SJSA1 (cell line): Measurements from ENCODE around the gene TFDP2. TPM values are rescaled to one million over a fixed set of nuclear protein-coding genes. Genes with fewer than 3 reads are reported as not detected.
"Not testable (repeated sequence)": the region's sequence is repeated elsewhere in the genome, so short reads cannot be mapped to it uniquely, and the experiment has no call there.

Experiments
- DNase-seq, 2 experiments: peaks; one replicate each; pipeline ENCODE4 v3.0.0-alpha.2; 2015 to 2020; ENCODE audit warnings: low spot score in 2 of 2, low read depth in 1 of 2
- H3K27ac ChIP-seq: fragments of 250-450 bp; sonication (Bioruptor Pico); 2 replicates; pipeline ENCODE4 v1.5.1; 2020; ENCODE audit warnings: mild to moderate bottlenecking, moderate library complexity
- H3K27me3 ChIP-seq: fragments of 250-450 bp; sonication (Bioruptor Pico); replicated peaks from 2 replicates; pipeline ENCODE4 v1.5.1; 2020; ENCODE audit warnings: mild to moderate bottlenecking, moderate library complexity
- H3K36me3 ChIP-seq: fragments of 250-450 bp; sonication (Bioruptor Pico); 2 replicates; pipeline ENCODE4 v1.5.1; 2020; ENCODE audit warnings: mild to moderate bottlenecking
- H3K4me1 ChIP-seq: fragments of 250-450 bp; sonication (Bioruptor Pico); replicated peaks from 2 replicates; pipeline ENCODE4 v1.6.1; 2021; ENCODE audit warnings: mild to moderate bottlenecking
- H3K4me3 ChIP-seq: fragments of 250-450 bp; sonication (Bioruptor Pico); 2 replicates; pipeline ENCODE4 v1.5.1; 2020; ENCODE audit warnings: mild to moderate bottlenecking
- H3K9me3 ChIP-seq: fragments of 250-450 bp; sonication (Bioruptor Pico); replicated peaks from 2 replicates; pipeline ENCODE4 v1.5.1; 2020; ENCODE audit warnings: mild to moderate bottlenecking
- total RNA-seq: library from RNA; depleted of rRNA; stranded (reverse); fragments of >200 nt; shearing (Covaris generic); gene quantifications from 2 replicates; pipeline ENCODE4 v1.2.3, GENCODE V29; 2014

Gene TFDP2
- total RNA-seq, 1 experiment from 2014 or later = 119 TPM

- Histone ChIP-seq H3K36me3 (peaks cover 81% of the 10 kb centered on the region), H3K27ac (no peak overlapping the region), H3K27me3 (no peaks in the 10 kb centered on the region), H3K4me1 (no peaks in the 10 kb centered on the region), H3K9me3 (no peaks in the 10 kb centered on the region), H3K4me3 (no peak overlapping the region)
- no peak for DNase-seq
These were observed 228.6 kb downstream of the TFDP2 start for GRCh38 chr3:141920701-141921100.

- no peak for DNase-seq
- no peak overlapping the region for H3K4me3 ChIP-seq
- H3K27ac ChIP-seq = no peak overlapping the region
- H3K9me3 ChIP-seq = no peaks in the 10 kb centered on the region
- H3K36me3 ChIP-seq = peaks cover 81% of the 10 kb centered on the region
- peaks cover 9% of the 10 kb centered on the region for H3K4me1 ChIP-seq
- H3K27me3 ChIP-seq = no peaks in the 10 kb centered on the region
These were observed 233.6 kb downstream of the TFDP2 start for GRCh38 chr3:141915766-141916165.

GRCh38 chr3:141915016-141915415 is 234.3 kb downstream of the TFDP2 start:
- H3K9me3 ChIP-seq = no peaks in the 10 kb centered on the region
- H3K4me1 ChIP-seq = peaks cover 9% of the 10 kb centered on the region
- H3K27ac ChIP-seq = no peak overlapping the region
- peaks cover 80% of the 10 kb centered on the region for H3K36me3 ChIP-seq
- no peak overlapping the region for H3K4me3 ChIP-seq
- DNase-seq = no peak
- no peaks in the 10 kb centered on the region for H3K27me3 ChIP-seq

GRCh38 chr3:141914311-141914710 is 235.0 kb downstream of the TFDP2 start:
- H3K4me1 ChIP-seq = peaks cover 9% of the 10 kb centered on the region
- H3K4me3 ChIP-seq = no peak overlapping the region
- H3K27me3 ChIP-seq = no peaks in the 10 kb centered on the region
- H3K9me3 ChIP-seq = no peaks in the 10 kb centered on the region
- H3K36me3 ChIP-seq = peaks cover 80% of the 10 kb centered on the region
- no peak overlapping the region for H3K27ac ChIP-seq
- no peak for DNase-seq

- no peaks in the 10 kb centered on the region for H3K27me3 ChIP-seq
- DNase-seq = peak in 1 of 2 experiments; percentile 47
- peaks cover 84% of the 10 kb centered on the region for H3K36me3 ChIP-seq
- H3K4me3 ChIP-seq = no peak overlapping the region
- no peak overlapping the region for H3K27ac ChIP-seq
- H3K9me3 ChIP-seq = no peaks in the 10 kb centered on the region
- H3K4me1 ChIP-seq = peaks cover 9% of the 10 kb centered on the region
These were observed 236.1 kb downstream of the TFDP2 start for GRCh38 chr3:141913150-141913811.

- H3K27ac ChIP-seq, H3K4me3 ChIP-seq, DNase-seq, H3K4me1 ChIP-seq, H3K27me3 ChIP-seq, H3K9me3 ChIP-seq: not testable (repeated sequence)
- peaks cover 89% of the 10 kb centered on the region for H3K36me3 ChIP-seq
These were observed 239.4 kb downstream of the TFDP2 start for GRCh38 chr3:141909986-141910385.

- DNase-seq = no peak
- Histone ChIP-seq H3K27ac (no peak overlapping the region), H3K9me3 (no peaks in the 10 kb centered on the region), H3K27me3 (no peaks in the 10 kb centered on the region), H3K4me1 (peaks cover under 1% of the 10 kb centered on the region), H3K36me3 (peaks cover 87% of the 10 kb centered on the region), H3K4me3 (no peak overlapping the region)
These were observed 239.9 kb downstream of the TFDP2 start for GRCh38 chr3:141909408-141909807.

GRCh38 chr3:141905129-141905528 is 244.2 kb downstream of the TFDP2 start:
- DNase-seq = no peak
- no peak overlapping the region for H3K27ac ChIP-seq

GRCh38 chr3:141904203-141904602 is 245.1 kb downstream of the TFDP2 start:
- H3K36me3 ChIP-seq = peaks cover 54% of the 10 kb centered on the region
- H3K27me3 ChIP-seq = no peaks in the 10 kb centered on the region
- no peak overlapping the region for H3K27ac ChIP-seq
- H3K4me3 ChIP-seq = no peak overlapping the region
- H3K4me1 ChIP-seq = no peaks in the 10 kb centered on the region
- H3K9me3 ChIP-seq = no peaks in the 10 kb centered on the region
- no peak for DNase-seq

More at GRCh38 chr3:141905129-141905528, 244.2 kb downstream of the TFDP2 start:
- Histone ChIP-seq H3K27me3 (no peaks in the 10 kb centered on the region), H3K9me3 (no peaks in the 10 kb centered on the region), H3K4me1 (no peaks in the 10 kb centered on the region), H3K4me3 (no peak overlapping the region), H3K36me3 (peaks cover 57% of the 10 kb centered on the region)

GRCh38 chr3:141901914-141902313 is 247.4 kb downstream of the TFDP2 start:
- no peak overlapping the region for H3K4me3 ChIP-seq
- no peaks in the 10 kb centered on the region for H3K9me3 ChIP-seq
- H3K27ac ChIP-seq = no peak overlapping the region
- no peaks in the 10 kb centered on the region for H3K27me3 ChIP-seq
- no peak for DNase-seq
- peaks cover 44% of the 10 kb centered on the region for H3K36me3 ChIP-seq
- peaks cover 2% of the 10 kb centered on the region; the same call in 1 of the 2 replicates for H3K4me1 ChIP-seq

- Histone ChIP-seq H3K27me3 (no peaks in the 10 kb centered on the region), H3K36me3 (peaks cover 37% of the 10 kb centered on the region), H3K4me1 (peaks cover 5% of the 10 kb centered on the region; the same call in 1 of the 2 replicates), H3K4me3 (no peak overlapping the region), H3K9me3 (no peaks in the 10 kb centered on the region), H3K27ac (no peak overlapping the region)
- DNase-seq = no peak
These were observed 249.0 kb downstream of the TFDP2 start for GRCh38 chr3:141900343-141900742.

- Histone ChIP-seq H3K27ac (no peak overlapping the region), H3K9me3 (no peaks in the 10 kb centered on the region), H3K27me3 (no peaks in the 10 kb centered on the region), H3K4me1 (peaks cover 9% of the 10 kb centered on the region), H3K4me3 (no peak overlapping the region), H3K36me3 (peaks cover 32% of the 10 kb centered on the region)
- no peak for DNase-seq
These were observed 250.4 kb downstream of the TFDP2 start for GRCh38 chr3:141898908-141899307.

GRCh38 chr3:141895731-141896130 is 253.6 kb downstream of the TFDP2 start:
- DNase-seq = no peak
- H3K9me3 ChIP-seq = no peaks in the 10 kb centered on the region
- no peaks in the 10 kb centered on the region for H3K27me3 ChIP-seq
- H3K36me3 ChIP-seq = peaks cover 33% of the 10 kb centered on the region
- no peak overlapping the region for H3K4me3 ChIP-seq
- H3K27ac ChIP-seq = no peak overlapping the region
- H3K4me1 ChIP-seq = peaks cover 9% of the 10 kb centered on the region

- Histone ChIP-seq H3K4me3 (no peak overlapping the region), H3K4me1 (peaks cover 9% of the 10 kb centered on the region), H3K27me3 (no peaks in the 10 kb centered on the region), H3K36me3 (peaks cover 26% of the 10 kb centered on the region), H3K9me3 (no peaks in the 10 kb centered on the region), H3K27ac (no peak overlapping the region)
- DNase-seq = peak in 1 of 2 experiments; percentile 41
These were observed 254.7 kb downstream of the TFDP2 start for GRCh38 chr3:141894524-141895176.
